DOHH2 (cell line): ENCODE measurements around the gene COA8.
A peak's percentile ranks its signal among the peaks of the same experiment; 100 is the strongest.

Experiments used
- H3F3A ChIP-seq: fragments of 200-600 bp; sonication (generic), shearing (Covaris generic); 2 replicates; pipeline ENCODE4 v1.6.0; 2016; ENCODE audit warnings: antibody characterized with exemption, mild to moderate bottlenecking; ENCODE audit not compliant: control insufficient read depth, insufficient read depth
- H3K27ac ChIP-seq: fragments of 200-600 bp; sonication (generic); 2 replicates; pipeline ENCODE4 v1.5.1; 2014; ENCODE audit warnings: low read depth, mild to moderate bottlenecking, low read length, moderate library complexity
- H3K27me3 ChIP-seq: fragments of 200-600 bp; sonication (generic); 2 replicates; pipeline ENCODE4 v1.6.1; 2014; ENCODE audit warnings: mild to moderate bottlenecking, low read length, mixed read lengths; ENCODE audit not compliant: control insufficient read depth
- H3K36me3 ChIP-seq: fragments of 200-600 bp; sonication (generic); 2 replicates; pipeline ENCODE4 v1.6.1; 2014; ENCODE audit warnings: mild to moderate bottlenecking, low read length, moderate library complexity, mixed read lengths; ENCODE audit not compliant: control insufficient read depth
- H3K4me1 ChIP-seq: fragments of 200-600 bp; sonication (generic); 2 replicates; pipeline ENCODE4 v1.6.1; 2014; ENCODE audit warnings: mild to moderate bottlenecking, low read length, mixed read lengths; ENCODE audit not compliant: control insufficient read depth
- H3K4me2 ChIP-seq: fragments of 200-600 bp; sonication (generic); 2 replicates; pipeline ENCODE4 v1.6.0; 2014; ENCODE audit warnings: mild to moderate bottlenecking, low read length, moderate library complexity
- H3K4me3 ChIP-seq: fragments of 200-600 bp; sonication (generic); 2 replicates; pipeline ENCODE4 v1.5.1; 2014; ENCODE audit warnings: mild to moderate bottlenecking, low read length, mixed read lengths
- H3K79me2 ChIP-seq: fragments of 200-600 bp; sonication (generic); 2 replicates; pipeline ENCODE4 v1.6.1; 2014; ENCODE audit warnings: mild to moderate bottlenecking, low read length, mixed read lengths; ENCODE audit not compliant: control insufficient read depth
- H3K9me2 ChIP-seq: fragments of 200-600 bp; sonication (generic); replicated peaks from 2 replicates; pipeline ENCODE4 v1.6.1; 2014; ENCODE audit warnings: mild to moderate bottlenecking, low read length, mixed read lengths; ENCODE audit not compliant: control insufficient read depth
- H3K9me3 ChIP-seq: fragments of 200-600 bp; sonication (generic); 2 replicates; pipeline ENCODE4 v1.6.1; 2014; ENCODE audit warnings: antibody characterized with exemption, low read length, mixed read lengths; ENCODE audit not compliant: control insufficient read depth, insufficient read depth
- H4K20me1 ChIP-seq: fragments of 200-600 bp; sonication (generic); 2 replicates; pipeline ENCODE4 v1.6.0; 2014; ENCODE audit warnings: low read depth, mild to moderate bottlenecking, antibody characterized with exemption, low read length, moderate library complexity; ENCODE audit not compliant: control insufficient read depth, insufficient read depth
- CTCF ChIP-seq: fragments of 200-600 bp; sonication (generic); IDR thresholded peaks from one replicate; pipeline ENCODE4 v1.5.1; 2014; ENCODE audit warnings: antibody characterized with exemption, mild to moderate bottlenecking, low read depth, low read length; ENCODE audit not compliant: poor library complexity, severe bottlenecking
- EZH2phosphoT487 ChIP-seq: fragments of 200-600 bp; sonication (generic); IDR thresholded peaks from 2 replicates; pipeline ENCODE4 v1.6.1; 2017; ENCODE audit warnings: borderline replicate concordance, mild to moderate bottlenecking, antibody characterized with exemption, low read length, moderate library complexity, mixed read lengths

COA8 gene

GRCh38 chr14:103530390-103530789, 32.4 kb upstream of the COA8 start:
- Histone ChIP-seq H3K36me3 (peaks cover 30% of the 10 kb centered on the region), H3K27me3 (no peaks in the 10 kb centered on the region), H4K20me1 (no peaks in the 10 kb centered on the region), H3K4me1 (peaks cover 32% of the 10 kb centered on the region), H3F3A (no peaks in the 10 kb centered on the region), H3K4me3 (peak overlapping the region; percentile 88), H3K27ac (no peak overlapping the region), H3K9me3 (no peaks in the 10 kb centered on the region), H3K9me2 (no peaks in the 10 kb centered on the region), H3K4me2 (peak overlapping the region; percentile 92), H3K79me2 (peaks cover 41% of the 10 kb centered on the region)
- no peak for TF ChIP-seq EZH2phosphoT487
- TF ChIP-seq CTCF, result no peak

GRCh38 chr14:103530831-103531230, 31.9 kb upstream of the COA8 start:
- Histone ChIP-seq H3K9me3 (no peaks in the 10 kb centered on the region), H3K27me3 (no peaks in the 10 kb centered on the region), H3F3A (no peaks in the 10 kb centered on the region), H4K20me1 (no peaks in the 10 kb centered on the region), H3K27ac (no peak overlapping the region), H3K4me3 (peak overlapping the region; percentile 88; the same call in 1 of the 2 replicates), H3K36me3 (peaks cover 30% of the 10 kb centered on the region), H3K79me2 (peaks cover 41% of the 10 kb centered on the region), H3K4me1 (peaks cover 32% of the 10 kb centered on the region), H3K4me2 (peak overlapping the region; percentile 92), H3K9me2 (no peaks in the 10 kb centered on the region)
- TF ChIP-seq CTCF (no peak), EZH2phosphoT487 (no peak)

GRCh38 chr14:103531421-103532215, 31.1 kb upstream of the COA8 start:
- TF ChIP-seq CTCF, result no peak
- TF ChIP-seq EZH2phosphoT487, result no peak
- Histone ChIP-seq H3K4me2 (peak overlapping the region; percentile 92; the same call in 1 of the 2 replicates), H3K9me2 (no peaks in the 10 kb centered on the region), H3K27ac (no peak overlapping the region), H3K36me3 (peaks cover 30% of the 10 kb centered on the region), H3K79me2 (peaks cover 41% of the 10 kb centered on the region), H3K4me3 (no peak overlapping the region), H3K4me1 (peaks cover 32% of the 10 kb centered on the region), H3K27me3 (no peaks in the 10 kb centered on the region), H4K20me1 (no peaks in the 10 kb centered on the region), H3K9me3 (no peaks in the 10 kb centered on the region), H3F3A (no peaks in the 10 kb centered on the region)
